Breast epithelium (tissue), 3 donors: ENCODE results near the gene CSNK1D.

Experiments used
- POLR2A ChIP-seq: fragments of 450-650 bp; IDR thresholded peaks from one replicate; pipeline ENCODE4 v1.6.1; 2016; ENCODE audit warnings: antibody characterized with exemption, mild to moderate bottlenecking, moderate library complexity
- POLR2AphosphoS5 ChIP-seq, 3 donors: sonication (generic); formaldehyde crosslinking; IDR thresholded peaks; one replicate each; pipeline ENCODE4 v1.6.1; 2017; ENCODE audit warnings: antibody characterized with exemption in 3 of 3
- TF ChIP-seq, protein P1 (sequence below), 3 donors: fragments of 450-650 bp; IDR thresholded peaks; one replicate each; pipeline ENCODE4 v1.5.1; 2016 to 2017; ENCODE audit warnings: antibody characterized with exemption in 3 of 3, mild to moderate bottlenecking in 3 of 3, moderate library complexity in 3 of 3

- TF ChIP-seq, protein P1, sequence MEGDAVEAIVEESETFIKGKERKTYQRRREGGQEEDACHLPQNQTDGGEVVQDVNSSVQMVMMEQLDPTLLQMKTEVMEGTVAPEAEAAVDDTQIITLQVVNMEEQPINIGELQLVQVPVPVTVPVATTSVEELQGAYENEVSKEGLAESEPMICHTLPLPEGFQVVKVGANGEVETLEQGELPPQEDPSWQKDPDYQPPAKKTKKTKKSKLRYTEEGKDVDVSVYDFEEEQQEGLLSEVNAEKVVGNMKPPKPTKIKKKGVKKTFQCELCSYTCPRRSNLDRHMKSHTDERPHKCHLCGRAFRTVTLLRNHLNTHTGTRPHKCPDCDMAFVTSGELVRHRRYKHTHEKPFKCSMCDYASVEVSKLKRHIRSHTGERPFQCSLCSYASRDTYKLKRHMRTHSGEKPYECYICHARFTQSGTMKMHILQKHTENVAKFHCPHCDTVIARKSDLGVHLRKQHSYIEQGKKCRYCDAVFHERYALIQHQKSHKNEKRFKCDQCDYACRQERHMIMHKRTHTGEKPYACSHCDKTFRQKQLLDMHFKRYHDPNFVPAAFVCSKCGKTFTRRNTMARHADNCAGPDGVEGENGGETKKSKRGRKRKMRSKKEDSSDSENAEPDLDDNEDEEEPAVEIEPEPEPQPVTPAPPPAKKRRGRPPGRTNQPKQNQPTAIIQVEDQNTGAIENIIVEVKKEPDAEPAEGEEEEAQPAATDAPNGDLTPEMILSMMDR (IDR thresholded peaks at IDR 0.05): no peak
- TF ChIP-seq POLR2A (no peak), POLR2AphosphoS5 (IDR thresholded peaks at IDR 0.05) (no peak)
Observed at GRCh38 chr17:82247856-82248671, 25.4 kb downstream of the CSNK1D start.
